BLaER1 treated with 17β-estradiol and CSF1 and Interleukin-3, amounts not matched to agents 10 nM and 100 nM (cell line): ENCODE results near the gene TCAF2.
"Not testable (repeated sequence)": the region's sequence is repeated elsewhere in the genome, so short reads cannot be mapped to it uniquely, and the experiment has no call there.

Experiments used
- H3K27ac ChIP-seq, 11 experiments: shearing (Covaris generic); formaldehyde crosslinking; 2 replicates each; pipeline ENCODE4 v1.8.1; 2022
- H3K27me3 ChIP-seq, 11 experiments: shearing (Covaris generic); formaldehyde crosslinking; 2 replicates each; pipeline ENCODE4 v1.8.1; 2022
- H3K36me3 ChIP-seq, 11 experiments: shearing (Covaris generic); formaldehyde crosslinking; 2 replicates each; pipeline ENCODE4 v1.8.1; 2022
- H3K4me1 ChIP-seq, 10 experiments: shearing (Covaris generic); formaldehyde crosslinking; 2 replicates each; pipeline ENCODE4 v1.8.1; 2022
- H3K4me2 ChIP-seq, 11 experiments: shearing (Covaris generic); formaldehyde crosslinking; 2 replicates each; pipeline ENCODE4 v1.8.1; 2022
- H3K4me3 ChIP-seq, 10 experiments: shearing (Covaris generic); formaldehyde crosslinking; 2 replicates each; pipeline ENCODE4 v1.8.1; 2022
- H3K9ac ChIP-seq, 11 experiments: shearing (Covaris generic); formaldehyde crosslinking; 2 replicates each; pipeline ENCODE4 v1.8.1; 2022
- H3K9me3 ChIP-seq, 11 experiments: shearing (Covaris generic); formaldehyde crosslinking; replicated peaks in 1 of 11; 2 replicates each; pipeline ENCODE4 v1.8.1; 2022
- H4K20me1 ChIP-seq, 11 experiments: shearing (Covaris generic); formaldehyde crosslinking; 2 replicates each; pipeline ENCODE4 v1.8.1; 2022

The TCAF2 gene

GRCh38 chr7:143635364-143636240, 14.8 kb downstream of the TCAF2 start:
- not testable (repeated sequence) for H3K4me3 ChIP-seq, H3K4me2 ChIP-seq, H4K20me1 ChIP-seq, H3K9ac ChIP-seq, H3K27ac ChIP-seq, H3K4me1 ChIP-seq, H3K9me3 ChIP-seq, H3K36me3 ChIP-seq, H3K27me3 ChIP-seq

GRCh38 chr7:143639372-143639771, 18.6 kb downstream of the TCAF2 start:
- H3K27me3 ChIP-seq, H3K4me2 ChIP-seq, H3K4me1 ChIP-seq, H4K20me1 ChIP-seq, H3K27ac ChIP-seq, H3K36me3 ChIP-seq, H3K9ac ChIP-seq, H3K9me3 ChIP-seq, H3K4me3 ChIP-seq: not testable (repeated sequence)

GRCh38 chr7:143640528-143641189, 19.9 kb downstream of the TCAF2 start:
- H3K4me1 ChIP-seq, H3K9me3 ChIP-seq, H3K27ac ChIP-seq, H3K4me2 ChIP-seq, H3K36me3 ChIP-seq, H3K4me3 ChIP-seq, H3K27me3 ChIP-seq, H4K20me1 ChIP-seq, H3K9ac ChIP-seq: not testable (repeated sequence)

GRCh38 chr7:143646598-143646997, 25.8 kb downstream of the TCAF2 start:
- not testable (repeated sequence) for H3K9me3 ChIP-seq, H3K27ac ChIP-seq, H3K4me1 ChIP-seq, H3K27me3 ChIP-seq, H4K20me1 ChIP-seq, H3K4me2 ChIP-seq, H3K4me3 ChIP-seq, H3K9ac ChIP-seq, H3K36me3 ChIP-seq

- H4K20me1 ChIP-seq, H3K9ac ChIP-seq, H3K27me3 ChIP-seq, H3K9me3 ChIP-seq, H3K4me2 ChIP-seq, H3K4me1 ChIP-seq, H3K27ac ChIP-seq, H3K4me3 ChIP-seq, H3K36me3 ChIP-seq: not testable (repeated sequence)
These were observed 29.1 kb downstream of the TCAF2 start for GRCh38 chr7:143649902-143650301.

- H3K4me2 ChIP-seq, H3K4me3 ChIP-seq, H3K9me3 ChIP-seq, H3K27me3 ChIP-seq, H3K36me3 ChIP-seq, H3K4me1 ChIP-seq, H3K27ac ChIP-seq, H4K20me1 ChIP-seq, H3K9ac ChIP-seq: not testable (repeated sequence)
These were observed 29.7 kb downstream of the TCAF2 start for GRCh38 chr7:143650447-143650846.
